PFSK-1 (cell line): ENCODE data around the gene CHST15.

Experiments
- FOXP2 ChIP-seq: optimal IDR thresholded peaks from 2 replicates; pipeline ENCODE3; 2011; ENCODE audit warnings: borderline replicate concordance, control low read depth, inconsistent platforms; ENCODE audit not compliant: insufficient read depth; ENCODE audit errors: extremely low read length, extremely low read depth
- POLR2AphosphoS5 ChIP-seq: IDR thresholded peaks from 2 replicates; pipeline ENCODE4 v1.6.1; 2012; ENCODE audit warnings: low read depth, mild to moderate bottlenecking, control low read depth, low read length, moderate library complexity
- SIN3A ChIP-seq: IDR thresholded peaks from 2 replicates; pipeline ENCODE4 v1.6.1; 2012; ENCODE audit warnings: mild to moderate bottlenecking, low read length, moderate library complexity, borderline replicate concordance; ENCODE audit not compliant: insufficient read depth
- TAF1 ChIP-seq: IDR thresholded peaks from 2 replicates; pipeline ENCODE4 v1.6.1; 2012; ENCODE audit warnings: low read length, control low read depth, borderline replicate concordance; ENCODE audit not compliant: insufficient read depth
- TF ChIP-seq, protein P1 (sequence below), 2 experiments: IDR thresholded peaks; 2 replicates each; pipeline versions ENCODE4 v1.6.1 to v1.8.0; 2011 to 2012; ENCODE audit warnings: low read depth in 2 of 2, low read length in 2 of 2, control low read depth in 1 of 2, inconsistent platforms in 1 of 2, mild to moderate bottlenecking in 1 of 2, moderate library complexity in 1 of 2; ENCODE audit not compliant: insufficient read depth in 1 of 2

Gene CHST15

GRCh38 chr10:124022066-124022465, 71.3 kb downstream of the CHST15 start:
- TF ChIP-seq SIN3A, result no peak
- TF ChIP-seq TAF1, result no peak
- TF ChIP-seq FOXP2, result no peak
- no peak for TF ChIP-seq POLR2AphosphoS5

DNA sequence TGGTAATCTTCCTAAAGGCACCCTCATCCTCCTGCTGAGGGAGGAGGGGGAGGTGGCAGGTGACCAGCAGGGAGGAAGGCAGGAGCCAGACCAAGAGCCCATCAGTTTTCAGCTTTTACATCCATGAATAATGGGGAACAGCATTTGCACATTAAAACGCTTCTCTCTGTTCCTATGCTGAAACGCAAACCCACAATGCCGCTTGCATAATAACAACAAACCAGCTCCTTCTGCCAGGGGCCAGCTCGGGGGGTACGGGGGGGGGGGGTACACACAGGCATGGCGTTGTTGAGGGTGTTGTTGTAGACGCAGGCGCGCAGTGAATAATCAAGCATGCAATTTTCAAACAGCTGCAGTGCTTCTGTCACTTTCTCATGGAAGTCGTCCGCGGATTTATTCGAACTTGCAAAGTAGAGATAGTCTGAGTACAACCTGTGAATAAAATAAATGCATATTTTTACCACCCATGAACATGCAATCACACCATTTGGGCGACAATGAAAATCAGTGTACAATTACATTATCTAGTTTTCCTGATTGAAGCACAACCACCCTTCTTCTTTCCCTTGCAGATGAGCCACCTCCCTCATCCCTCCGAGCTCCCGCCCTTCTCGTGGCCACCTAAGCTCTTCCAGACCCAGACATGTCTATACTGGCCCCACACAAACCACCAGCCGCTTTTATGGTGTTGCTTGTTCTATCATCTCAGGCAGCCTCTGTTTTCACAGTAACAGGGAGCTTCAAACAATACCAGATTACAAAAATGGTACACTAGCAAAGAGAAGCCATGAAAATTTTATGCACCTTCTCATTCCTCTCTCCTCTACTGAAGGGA, 72.2 kb downstream of the CHST15 start:
- TF ChIP-seq, protein P1, sequence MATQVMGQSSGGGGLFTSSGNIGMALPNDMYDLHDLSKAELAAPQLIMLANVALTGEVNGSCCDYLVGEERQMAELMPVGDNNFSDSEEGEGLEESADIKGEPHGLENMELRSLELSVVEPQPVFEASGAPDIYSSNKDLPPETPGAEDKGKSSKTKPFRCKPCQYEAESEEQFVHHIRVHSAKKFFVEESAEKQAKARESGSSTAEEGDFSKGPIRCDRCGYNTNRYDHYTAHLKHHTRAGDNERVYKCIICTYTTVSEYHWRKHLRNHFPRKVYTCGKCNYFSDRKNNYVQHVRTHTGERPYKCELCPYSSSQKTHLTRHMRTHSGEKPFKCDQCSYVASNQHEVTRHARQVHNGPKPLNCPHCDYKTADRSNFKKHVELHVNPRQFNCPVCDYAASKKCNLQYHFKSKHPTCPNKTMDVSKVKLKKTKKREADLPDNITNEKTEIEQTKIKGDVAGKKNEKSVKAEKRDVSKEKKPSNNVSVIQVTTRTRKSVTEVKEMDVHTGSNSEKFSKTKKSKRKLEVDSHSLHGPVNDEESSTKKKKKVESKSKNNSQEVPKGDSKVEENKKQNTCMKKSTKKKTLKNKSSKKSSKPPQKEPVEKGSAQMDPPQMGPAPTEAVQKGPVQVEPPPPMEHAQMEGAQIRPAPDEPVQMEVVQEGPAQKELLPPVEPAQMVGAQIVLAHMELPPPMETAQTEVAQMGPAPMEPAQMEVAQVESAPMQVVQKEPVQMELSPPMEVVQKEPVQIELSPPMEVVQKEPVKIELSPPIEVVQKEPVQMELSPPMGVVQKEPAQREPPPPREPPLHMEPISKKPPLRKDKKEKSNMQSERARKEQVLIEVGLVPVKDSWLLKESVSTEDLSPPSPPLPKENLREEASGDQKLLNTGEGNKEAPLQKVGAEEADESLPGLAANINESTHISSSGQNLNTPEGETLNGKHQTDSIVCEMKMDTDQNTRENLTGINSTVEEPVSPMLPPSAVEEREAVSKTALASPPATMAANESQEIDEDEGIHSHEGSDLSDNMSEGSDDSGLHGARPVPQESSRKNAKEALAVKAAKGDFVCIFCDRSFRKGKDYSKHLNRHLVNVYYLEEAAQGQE (IDR thresholded peaks at IDR 0.05; ENCODE audit: insufficient read depth in 1 of 2, low read depth in 2 of 2, low read length in 2 of 2), result no peak
- TF ChIP-seq FOXP2 (no peak), POLR2AphosphoS5 (no peak), SIN3A (no peak), TAF1 (no peak)

DNA sequence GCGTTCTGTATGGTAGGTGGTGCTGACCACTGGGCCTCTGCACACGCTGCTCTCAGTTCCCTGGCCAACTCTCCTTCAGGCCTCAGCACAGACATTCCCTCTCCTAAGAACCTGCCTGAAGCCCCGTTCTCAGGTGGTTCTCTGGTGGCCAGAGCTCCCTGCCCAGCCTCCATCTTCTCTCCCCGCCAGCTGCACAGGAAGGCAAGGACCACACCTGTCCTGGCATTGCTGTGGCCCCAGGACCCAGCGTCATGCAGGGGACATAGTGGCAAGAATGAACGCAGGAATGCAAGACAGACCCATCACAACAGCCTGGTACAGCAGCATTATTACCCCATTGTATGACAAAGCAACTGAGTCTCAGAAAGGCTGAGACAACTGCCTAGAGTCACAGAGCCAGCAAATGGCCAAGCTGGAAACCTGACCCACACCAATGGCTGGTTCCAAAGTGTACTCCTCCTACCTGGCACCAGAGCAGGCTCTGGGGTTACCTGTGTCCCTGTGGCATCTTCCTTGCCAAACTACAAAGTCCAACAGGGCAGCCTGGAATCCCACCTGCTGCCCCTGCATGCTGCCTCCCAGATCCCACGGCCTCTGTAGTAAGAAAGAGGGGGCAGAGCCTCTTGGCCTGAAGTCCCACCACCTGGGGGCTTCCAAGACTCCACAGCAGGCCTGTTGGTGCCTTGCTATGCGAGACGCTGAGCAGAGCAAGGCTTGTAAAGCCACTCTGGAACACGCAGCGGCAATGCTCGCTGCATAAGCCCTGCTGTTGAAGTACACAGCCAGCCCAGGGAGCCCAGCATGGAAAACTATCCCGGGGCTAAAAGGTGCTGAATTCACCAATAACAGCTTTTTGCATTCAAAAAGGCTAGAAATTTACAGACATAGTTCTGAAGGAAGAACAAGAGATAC, 73.3 kb downstream of the CHST15 start:
- TF ChIP-seq FOXP2 (no peak), SIN3A (no peak), TAF1 (no peak), POLR2AphosphoS5 (no peak)
- TF ChIP-seq, protein P1 (IDR thresholded peaks at IDR 0.05; ENCODE audit: insufficient read depth in 1 of 2, low read depth in 2 of 2, low read length in 2 of 2), result no peak

DNA sequence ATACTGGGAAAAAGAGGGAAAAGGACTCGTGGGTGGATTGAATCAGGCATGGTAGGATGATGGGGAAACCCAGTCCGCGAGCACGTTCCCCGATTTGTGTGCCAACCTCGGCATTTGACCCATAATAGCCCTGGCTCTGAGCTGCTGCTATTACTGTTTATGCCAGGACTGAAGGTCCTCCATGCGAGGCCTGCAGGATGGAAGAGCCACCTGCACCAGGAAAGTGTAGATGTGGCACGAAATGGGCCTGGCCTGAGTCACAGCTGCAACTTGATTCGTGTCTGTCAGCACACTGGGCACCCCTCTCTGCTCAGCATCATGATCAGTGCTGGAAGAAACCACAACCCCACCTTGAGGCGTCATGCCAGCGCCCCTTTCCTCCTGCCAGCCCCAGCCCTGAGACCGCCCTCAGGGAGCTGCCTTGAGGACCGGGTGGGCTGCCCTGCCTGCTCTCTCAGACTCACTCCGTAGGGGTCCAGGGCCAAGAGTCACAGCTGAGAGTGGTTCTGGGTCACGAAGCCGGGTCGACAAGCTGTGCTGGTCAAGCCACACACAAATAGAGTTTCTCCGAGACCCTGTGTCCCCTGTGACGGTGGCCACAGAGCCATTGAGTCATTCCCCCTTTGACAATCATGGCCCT, 74.4 kb downstream of the CHST15 start:
- no peak for TF ChIP-seq FOXP2

DNA sequence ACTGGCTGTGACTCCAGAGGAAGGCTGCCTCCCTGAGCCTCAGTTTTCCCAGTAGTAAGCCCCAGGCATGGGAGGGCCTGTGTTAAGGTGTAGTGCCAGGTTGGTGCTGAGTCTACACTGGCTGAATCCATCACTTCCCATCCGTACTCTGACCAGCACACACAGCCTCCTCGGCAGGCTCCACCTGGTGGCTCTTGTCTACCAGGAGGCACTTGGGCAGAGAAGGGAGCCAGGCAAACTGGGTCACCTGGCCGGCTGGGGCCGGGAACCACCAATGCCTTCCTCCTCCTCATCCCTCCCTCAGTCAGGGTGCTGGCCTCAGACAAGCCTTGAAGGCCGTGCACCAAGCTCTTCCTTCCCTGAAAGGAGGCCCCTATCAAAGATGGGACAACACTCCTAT, 75.7 kb downstream of the CHST15 start:
- no peak for TF ChIP-seq SIN3A
- TF ChIP-seq, protein P1 (IDR thresholded peaks at IDR 0.05; ENCODE audit: insufficient read depth in 1 of 2, low read depth in 2 of 2, low read length in 2 of 2), result no peak
- no peak for TF ChIP-seq TAF1
